ENCODE measurements around the gene AGBL5.

The AGBL5 gene

DNA sequence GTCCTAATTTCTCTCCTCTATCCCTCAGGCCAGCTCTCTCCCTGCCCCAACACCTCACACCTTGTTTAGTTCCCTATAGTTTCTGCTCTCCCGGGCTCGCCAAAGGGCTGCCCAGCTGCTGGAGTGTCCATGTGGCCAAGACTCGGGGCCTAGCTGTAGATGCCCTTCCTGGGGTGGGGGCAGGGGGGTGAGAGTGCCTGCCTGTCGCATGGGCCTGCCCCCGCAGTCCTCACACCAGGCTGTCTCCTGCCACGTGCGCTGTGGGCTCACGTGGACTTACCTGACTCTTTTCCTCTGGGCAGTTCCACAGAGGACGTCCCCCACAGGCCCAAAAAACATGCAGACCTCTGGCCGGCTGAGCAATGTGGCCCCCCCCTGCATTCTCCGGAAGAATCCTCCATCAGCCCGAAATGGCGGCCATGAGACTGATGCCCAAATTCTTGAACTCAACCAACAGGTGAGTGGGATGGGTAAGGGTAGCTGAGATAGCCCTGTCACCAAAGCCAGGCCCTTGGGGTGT, 26.1 kb upstream of the AGBL5 start:
- no peak overlapping the region for H3K4me3 Mint-ChIP-seq
- H3K27me3 Mint-ChIP-seq (ENCODE audit: low read depth, poor library complexity), result peaks cover 3% of the 10 kb centered on the region
- H3K4me1 Mint-ChIP-seq, result peaks cover 34% of the 10 kb centered on the region
- no peak for DNase-seq
- H3K27ac Mint-ChIP-seq, result peak overlapping the region; percentile 71
- TF ChIP-seq, protein P1, sequence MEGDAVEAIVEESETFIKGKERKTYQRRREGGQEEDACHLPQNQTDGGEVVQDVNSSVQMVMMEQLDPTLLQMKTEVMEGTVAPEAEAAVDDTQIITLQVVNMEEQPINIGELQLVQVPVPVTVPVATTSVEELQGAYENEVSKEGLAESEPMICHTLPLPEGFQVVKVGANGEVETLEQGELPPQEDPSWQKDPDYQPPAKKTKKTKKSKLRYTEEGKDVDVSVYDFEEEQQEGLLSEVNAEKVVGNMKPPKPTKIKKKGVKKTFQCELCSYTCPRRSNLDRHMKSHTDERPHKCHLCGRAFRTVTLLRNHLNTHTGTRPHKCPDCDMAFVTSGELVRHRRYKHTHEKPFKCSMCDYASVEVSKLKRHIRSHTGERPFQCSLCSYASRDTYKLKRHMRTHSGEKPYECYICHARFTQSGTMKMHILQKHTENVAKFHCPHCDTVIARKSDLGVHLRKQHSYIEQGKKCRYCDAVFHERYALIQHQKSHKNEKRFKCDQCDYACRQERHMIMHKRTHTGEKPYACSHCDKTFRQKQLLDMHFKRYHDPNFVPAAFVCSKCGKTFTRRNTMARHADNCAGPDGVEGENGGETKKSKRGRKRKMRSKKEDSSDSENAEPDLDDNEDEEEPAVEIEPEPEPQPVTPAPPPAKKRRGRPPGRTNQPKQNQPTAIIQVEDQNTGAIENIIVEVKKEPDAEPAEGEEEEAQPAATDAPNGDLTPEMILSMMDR (IDR thresholded peaks at IDR 0.05), result no peak
- H3K9me3 Mint-ChIP-seq, result no peaks in the 10 kb centered on the region
- H3K36me3 Mint-ChIP-seq (ENCODE audit: low read depth), result peaks cover 27% of the 10 kb centered on the region

DNA sequence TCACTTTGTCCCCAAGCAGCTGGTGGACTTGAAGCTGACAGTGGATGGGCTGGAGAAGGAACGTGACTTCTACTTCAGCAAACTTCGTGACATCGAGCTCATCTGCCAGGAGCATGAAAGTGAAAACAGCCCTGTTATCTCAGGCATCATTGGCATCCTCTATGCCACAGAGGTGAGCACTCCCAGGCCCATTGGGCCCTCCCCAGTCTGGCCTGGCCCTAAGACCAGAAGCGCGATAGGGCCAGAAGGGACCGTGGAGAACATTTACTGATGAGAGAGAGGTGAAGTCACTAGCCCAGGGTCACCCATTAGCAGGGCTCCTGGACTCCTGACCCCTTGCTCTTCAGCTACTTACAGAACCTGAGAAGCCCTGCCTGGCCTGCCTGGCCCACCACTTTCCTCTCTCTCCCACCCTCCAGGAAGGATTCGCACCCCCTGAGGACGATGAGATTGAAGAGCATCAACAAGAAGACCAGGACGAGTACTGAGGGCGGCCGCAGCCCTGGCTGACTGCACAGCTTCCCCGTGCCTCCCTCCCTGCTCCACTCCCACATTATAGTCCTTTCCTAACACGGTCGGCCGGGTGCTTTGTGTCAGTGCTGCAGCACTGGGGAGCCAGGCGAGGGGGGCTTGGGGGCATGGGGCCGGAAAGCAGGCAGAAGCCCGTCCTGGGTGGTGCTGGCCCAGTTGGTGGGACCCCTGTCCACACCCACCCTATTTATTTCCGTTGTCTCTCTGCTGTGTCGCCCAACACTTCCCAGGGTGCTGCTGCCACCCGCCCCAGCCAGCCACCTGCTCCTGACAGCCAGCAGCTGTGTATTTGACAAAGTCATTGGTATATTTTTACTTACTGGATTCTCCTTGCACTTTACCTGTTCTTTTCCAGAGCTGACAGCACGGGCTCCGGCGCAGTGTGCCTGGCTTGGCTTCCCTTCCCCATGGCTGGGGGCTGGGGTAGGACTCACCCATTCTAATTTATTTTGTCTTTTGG, 25.3 kb upstream of the AGBL5 start:
- DNase-seq, result no peak
- Mint-ChIP-seq H3K27ac (peak overlapping the region; percentile 61), H3K36me3 (ENCODE audit: low read depth) (peaks cover 30% of the 10 kb centered on the region), H3K4me1 (peaks cover 29% of the 10 kb centered on the region), H3K9me3 (no peaks in the 10 kb centered on the region), H3K4me3 (no peak overlapping the region), H3K27me3 (ENCODE audit: low read depth, poor library complexity) (peaks cover 3% of the 10 kb centered on the region)
- TF ChIP-seq, protein P1 (IDR thresholded peaks at IDR 0.05), result no peak

DNA sequence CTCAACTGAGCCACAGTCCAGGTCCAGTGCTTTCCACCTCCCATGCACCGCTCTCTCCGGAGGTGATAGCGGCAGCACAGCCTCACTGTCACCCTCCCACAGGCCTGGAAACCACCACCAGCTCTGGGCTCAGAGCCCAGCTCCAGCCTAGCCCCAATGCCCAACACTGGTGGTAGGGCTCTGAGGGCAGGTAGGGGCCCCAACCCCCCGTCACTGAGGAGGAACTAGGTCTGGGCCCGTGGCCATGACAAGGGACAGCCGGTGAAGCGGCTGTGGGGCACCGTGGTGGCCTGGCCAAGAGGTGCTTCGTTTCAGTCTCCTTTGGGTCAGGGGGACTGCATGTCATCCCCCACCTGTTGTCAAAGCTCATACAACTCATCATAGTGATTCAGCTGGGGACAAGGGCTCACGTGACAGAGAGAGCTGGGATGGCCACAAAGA, 24.2 kb upstream of the AGBL5 start:
- TF ChIP-seq, protein P1 (IDR thresholded peaks at IDR 0.05), result no peak
- no peak for DNase-seq
- Mint-ChIP-seq H3K36me3 (ENCODE audit: low read depth) (peaks cover 30% of the 10 kb centered on the region), H3K4me3 (no peak overlapping the region), H3K27me3 (ENCODE audit: low read depth, poor library complexity) (peaks cover 3% of the 10 kb centered on the region), H3K4me1 (peaks cover 23% of the 10 kb centered on the region), H3K9me3 (no peaks in the 10 kb centered on the region), H3K27ac (no peak overlapping the region)

DNA sequence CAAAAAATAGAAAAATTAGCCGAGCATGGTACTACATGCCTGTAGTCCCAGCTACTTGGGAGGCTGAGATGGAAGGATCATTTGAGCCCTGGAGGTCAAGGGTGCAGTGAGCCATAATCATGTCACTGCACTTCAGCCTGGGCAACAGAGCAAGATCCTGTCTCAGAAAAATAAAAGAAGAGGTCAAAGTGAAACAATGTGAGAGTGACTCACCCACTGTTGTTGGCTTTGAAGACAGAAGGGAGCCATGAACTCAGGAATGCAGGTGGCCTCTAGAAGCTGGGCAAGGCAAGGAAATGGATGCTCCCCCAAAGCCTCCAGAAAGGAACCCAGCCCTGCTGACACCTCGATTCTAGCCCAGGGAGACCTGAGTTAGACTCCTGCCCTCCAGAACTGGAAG, 22.4 kb upstream of the AGBL5 start:
- Mint-ChIP-seq H3K4me1 (peaks cover 35% of the 10 kb centered on the region), H3K36me3 (ENCODE audit: low read depth) (peaks cover 25% of the 10 kb centered on the region), H3K27ac (no peak overlapping the region), H3K27me3 (ENCODE audit: low read depth, poor library complexity) (peaks cover 3% of the 10 kb centered on the region), H3K4me3 (no peak overlapping the region), H3K9me3 (no peaks in the 10 kb centered on the region)
- no peak for DNase-seq
- TF ChIP-seq, protein P1 (IDR thresholded peaks at IDR 0.05), result no peak

DNA sequence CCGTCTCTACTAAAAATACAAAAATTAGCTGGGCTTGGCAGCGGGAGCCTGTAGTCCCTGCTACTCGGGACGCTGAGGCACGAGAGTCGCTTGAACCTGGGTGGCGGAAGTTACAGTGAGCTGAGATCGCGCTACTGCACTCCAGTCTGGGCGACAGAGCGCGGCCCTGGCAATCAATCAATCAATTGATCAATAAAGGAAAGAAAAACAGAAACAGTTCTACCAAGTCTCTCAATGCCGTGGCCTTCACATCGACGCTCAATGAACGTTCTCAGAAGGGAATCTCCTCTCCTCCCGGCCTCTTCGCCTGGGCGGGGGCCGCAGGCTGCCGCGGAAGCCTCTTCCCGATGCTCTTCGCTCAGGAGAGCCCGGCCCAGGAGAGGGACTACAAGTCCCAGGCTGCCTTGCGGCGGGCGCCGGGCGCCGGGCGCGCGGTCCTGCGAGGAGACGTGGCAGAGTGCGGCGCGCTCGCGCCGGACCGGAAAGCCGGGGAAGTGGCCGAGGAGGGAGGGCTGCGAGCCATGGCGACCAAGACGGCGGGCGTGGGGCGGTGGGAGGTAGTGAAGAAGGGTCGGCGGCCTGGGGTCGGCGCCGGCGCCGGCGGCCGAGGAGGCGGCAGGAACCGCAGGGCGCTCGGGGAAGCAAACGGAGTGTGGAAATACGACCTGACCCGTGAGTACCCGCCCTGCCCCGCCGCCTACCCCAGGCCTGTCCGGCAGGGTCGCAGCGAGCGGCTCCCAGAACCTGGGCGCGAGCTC, 18.8 kb upstream of the AGBL5 start, which contains the start of gene TMEM214:
TSS of gene TMEM214 (plus strand) at position 471 of the 758 bp plus-strand sequence. CDS start at position 522, 51 bp downstream.
- DNase-seq, result peak; percentile 90
- Mint-ChIP-seq H3K27ac (peak within 1 kb of the TSS; percentile 71), H3K27me3 (ENCODE audit: low read depth, poor library complexity) (peaks cover 3% of the 10 kb centered on the region), H3K4me3 (peak within 1 kb of the TSS; percentile 94), H3K36me3 (ENCODE audit: low read depth) (peaks cover 43% of the 10 kb centered on the region), H3K4me1 (peaks cover 30% of the 10 kb centered on the region), H3K9me3 (no peaks in the 10 kb centered on the region)
- TF ChIP-seq, protein P1 (IDR thresholded peaks at IDR 0.05), result peak; percentile 17
